Breast epithelium (tissue), 4 donors: Measurements from ENCODE around the gene SDK1. TPM values are rescaled to one million over a fixed set of nuclear protein-coding genes. Genes with fewer than 3 reads are reported as not detected.

ENCODE experiments used
- DNase-seq, 2 donors: peaks; one replicate each; pipeline ENCODE4 v3.0.0-alpha.2; 2019; ENCODE audit warnings: low spot score in 2 of 2
- H3K27ac ChIP-seq, 2 donors: fragments of 200-600 bp; sonication (generic) in 1 of 2; one replicate each; pipeline ENCODE4 v1.5.1; 2016 to 2019; ENCODE audit warnings: mild to moderate bottlenecking in 1 of 2
- H3K27me3 ChIP-seq, 2 donors: fragments of 200-600 bp; sonication (generic) in 1 of 2; one replicate each; pipeline versions ENCODE4 v1.5.1 to v1.6.0; 2017 to 2019; ENCODE audit warnings: control low read depth in 1 of 2, mild to moderate bottlenecking in 1 of 2
- H3K36me3 ChIP-seq: fragments of 200-600 bp; one replicate; pipeline ENCODE4 v1.5.1; 2019
- H3K4me1 ChIP-seq, 2 donors: fragments of 200-600 bp; sonication (generic); one replicate each; pipeline ENCODE4 v1.5.1; 2016 to 2019; ENCODE audit warnings: control low read depth in 1 of 2
- H3K4me3 ChIP-seq, 3 donors: fragments of 200-600 bp; sonication (generic); 1 replicate in 2 of 3; 2 replicates in 1 of 3; pipeline ENCODE4 v1.5.1; 2016 to 2019; ENCODE audit warnings: mild to moderate bottlenecking in 3 of 3, moderate library complexity in 2 of 3
- H3K9me3 ChIP-seq, 2 donors: fragments of 200-600 bp; sonication (generic) in 1 of 2; one replicate each; pipeline ENCODE4 v1.5.1; 2016 to 2019; ENCODE audit warnings: control low read depth in 1 of 2
- POLR2A ChIP-seq: fragments of 450-650 bp; IDR thresholded peaks from one replicate; pipeline ENCODE4 v1.6.1; 2016; ENCODE audit warnings: antibody characterized with exemption, mild to moderate bottlenecking, moderate library complexity
- POLR2AphosphoS5 ChIP-seq, 3 donors: sonication (generic); formaldehyde crosslinking; IDR thresholded peaks; one replicate each; pipeline ENCODE4 v1.6.1; 2017; ENCODE audit warnings: antibody characterized with exemption in 3 of 3
- intact Hi-C: fragments of 100-400 bp; cut with DNase I; formaldehyde crosslinking; loops from one replicate; pipeline ENCODE4 v1.15.1; 2023; ENCODE audit warnings: low total_unique reads
- total RNA-seq, 3 donors: library from RNA; depleted of rRNA; stranded (reverse); fragments of >200 nt; gene quantifications; one replicate each; pipeline ENCODE4 v1.1.0, GENCODE V29; 2016
- TF ChIP-seq, protein P1 (sequence below), 3 donors: fragments of 450-650 bp; IDR thresholded peaks; one replicate each; pipeline ENCODE4 v1.5.1; 2016 to 2017; ENCODE audit warnings: antibody characterized with exemption in 3 of 3, mild to moderate bottlenecking in 3 of 3, moderate library complexity in 3 of 3

The SDK1 gene
- total RNA-seq, 3 donors from 2014 or later: 3.7 to 18.2 (median 6.6) TPM

DNA sequence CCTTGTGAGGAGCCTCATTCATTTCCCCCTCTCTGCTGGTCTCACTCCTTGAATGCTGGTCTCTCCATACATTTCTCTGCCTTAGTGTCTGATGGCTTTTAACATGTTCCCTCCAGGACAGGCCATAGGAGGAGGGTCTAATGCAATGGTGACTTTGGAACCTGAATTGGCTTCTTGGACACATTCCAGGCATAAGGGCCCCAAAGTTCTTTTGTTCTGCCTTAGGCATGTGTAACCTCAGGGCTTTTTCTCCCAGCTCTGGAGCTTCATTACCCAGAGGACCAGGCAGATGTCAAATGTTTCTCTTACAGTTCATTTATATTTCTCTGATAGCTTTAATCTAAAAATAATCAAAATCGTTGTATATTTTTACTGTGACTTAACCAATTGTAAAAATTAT is 162.6 kb downstream of the SDK1 start:
- intact Hi-C loops: no loop called here
- TF ChIP-seq POLR2AphosphoS5 (IDR thresholded peaks at IDR 0.05) (no peak), POLR2A (no peak)
- TF ChIP-seq, protein P1, sequence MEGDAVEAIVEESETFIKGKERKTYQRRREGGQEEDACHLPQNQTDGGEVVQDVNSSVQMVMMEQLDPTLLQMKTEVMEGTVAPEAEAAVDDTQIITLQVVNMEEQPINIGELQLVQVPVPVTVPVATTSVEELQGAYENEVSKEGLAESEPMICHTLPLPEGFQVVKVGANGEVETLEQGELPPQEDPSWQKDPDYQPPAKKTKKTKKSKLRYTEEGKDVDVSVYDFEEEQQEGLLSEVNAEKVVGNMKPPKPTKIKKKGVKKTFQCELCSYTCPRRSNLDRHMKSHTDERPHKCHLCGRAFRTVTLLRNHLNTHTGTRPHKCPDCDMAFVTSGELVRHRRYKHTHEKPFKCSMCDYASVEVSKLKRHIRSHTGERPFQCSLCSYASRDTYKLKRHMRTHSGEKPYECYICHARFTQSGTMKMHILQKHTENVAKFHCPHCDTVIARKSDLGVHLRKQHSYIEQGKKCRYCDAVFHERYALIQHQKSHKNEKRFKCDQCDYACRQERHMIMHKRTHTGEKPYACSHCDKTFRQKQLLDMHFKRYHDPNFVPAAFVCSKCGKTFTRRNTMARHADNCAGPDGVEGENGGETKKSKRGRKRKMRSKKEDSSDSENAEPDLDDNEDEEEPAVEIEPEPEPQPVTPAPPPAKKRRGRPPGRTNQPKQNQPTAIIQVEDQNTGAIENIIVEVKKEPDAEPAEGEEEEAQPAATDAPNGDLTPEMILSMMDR (IDR thresholded peaks at IDR 0.05): no peak
- no peak overlapping the region for H3K4me3 ChIP-seq
- no peaks in the 10 kb centered on the region for H3K9me3 ChIP-seq
- H3K27me3 ChIP-seq: no peaks in the 10 kb centered on the region
- H3K4me1 ChIP-seq: no peaks in the 10 kb centered on the region
- no peak overlapping the region for H3K27ac ChIP-seq
- no peak for DNase-seq
- no peaks in the 10 kb centered on the region for H3K36me3 ChIP-seq

DNA sequence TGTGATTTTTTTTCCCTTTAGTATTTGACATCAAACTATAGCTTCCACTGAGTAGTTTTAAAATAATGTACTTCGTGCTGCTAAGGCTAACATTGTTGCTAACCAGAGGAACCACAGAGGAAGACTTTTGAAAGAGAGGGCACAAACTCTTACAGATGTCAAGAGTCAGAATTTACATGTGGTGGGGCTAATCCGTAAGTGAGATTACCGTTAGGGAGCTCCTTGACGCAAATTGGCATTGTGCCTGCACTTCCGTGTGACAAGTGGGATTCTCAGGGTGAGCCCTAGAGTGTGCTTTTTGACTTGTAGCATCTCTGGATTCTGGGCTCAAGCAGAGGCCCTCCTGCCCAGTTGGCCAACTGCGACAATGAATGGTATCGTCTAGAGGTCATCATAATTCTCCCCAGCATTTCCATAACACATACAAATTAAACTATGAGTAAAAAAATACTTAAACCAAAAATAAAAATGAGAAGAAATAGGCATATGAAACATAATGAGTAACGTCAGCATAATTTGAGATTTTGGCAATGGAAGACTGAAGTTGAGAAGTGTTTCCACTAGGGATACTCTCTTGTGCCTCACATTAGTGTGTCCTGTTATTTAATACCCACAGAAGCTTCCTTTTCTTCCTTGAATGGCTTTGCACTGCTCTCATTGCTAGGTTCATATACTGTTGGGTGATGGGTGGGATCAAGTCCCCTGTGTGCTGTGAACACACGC is 164.0 kb downstream of the SDK1 start:
- no peaks in the 10 kb centered on the region for H3K9me3 ChIP-seq
- no peaks in the 10 kb centered on the region for H3K36me3 ChIP-seq
- H3K4me1 ChIP-seq: no peaks in the 10 kb centered on the region
- H3K27ac ChIP-seq: no peak overlapping the region
- H3K4me3 ChIP-seq: no peak overlapping the region
- DNase-seq: no peak
- no peaks in the 10 kb centered on the region for H3K27me3 ChIP-seq
- TF ChIP-seq, protein P1 (IDR thresholded peaks at IDR 0.05): no peak
- TF ChIP-seq POLR2AphosphoS5 (IDR thresholded peaks at IDR 0.05): no peak
- TF ChIP-seq POLR2A: no peak
- intact Hi-C loops: no loop called here

DNA sequence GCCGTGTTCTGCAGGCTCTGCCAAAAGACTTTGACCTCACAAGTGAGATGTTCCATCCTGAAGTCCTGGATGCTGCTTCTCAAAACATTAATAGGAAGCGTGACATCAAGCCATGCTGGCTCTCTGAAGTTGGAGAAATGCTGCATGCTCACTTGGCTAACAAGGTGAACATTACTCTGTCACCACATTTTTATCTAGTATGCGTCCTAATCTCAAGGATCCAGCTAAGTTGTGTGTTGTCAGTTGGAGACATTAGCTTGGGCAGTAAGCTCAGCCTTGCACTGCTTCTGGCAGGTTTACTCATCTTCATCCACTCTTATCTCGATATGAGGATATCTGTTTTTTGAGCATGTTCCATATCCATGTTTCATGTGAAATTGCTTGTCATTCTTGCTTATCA is 165.2 kb downstream of the SDK1 start:
- no peaks in the 10 kb centered on the region for H3K27me3 ChIP-seq
- no peak for TF ChIP-seq POLR2A
- no peak for TF ChIP-seq POLR2AphosphoS5 (IDR thresholded peaks at IDR 0.05)
- TF ChIP-seq, protein P1 (IDR thresholded peaks at IDR 0.05): no peak
- DNase-seq: no peak
- no peak overlapping the region for H3K4me3 ChIP-seq
- no peak overlapping the region for H3K27ac ChIP-seq
- intact Hi-C loops: no loop called here
- H3K4me1 ChIP-seq: no peaks in the 10 kb centered on the region
- H3K9me3 ChIP-seq: no peaks in the 10 kb centered on the region
- no peaks in the 10 kb centered on the region for H3K36me3 ChIP-seq

DNA sequence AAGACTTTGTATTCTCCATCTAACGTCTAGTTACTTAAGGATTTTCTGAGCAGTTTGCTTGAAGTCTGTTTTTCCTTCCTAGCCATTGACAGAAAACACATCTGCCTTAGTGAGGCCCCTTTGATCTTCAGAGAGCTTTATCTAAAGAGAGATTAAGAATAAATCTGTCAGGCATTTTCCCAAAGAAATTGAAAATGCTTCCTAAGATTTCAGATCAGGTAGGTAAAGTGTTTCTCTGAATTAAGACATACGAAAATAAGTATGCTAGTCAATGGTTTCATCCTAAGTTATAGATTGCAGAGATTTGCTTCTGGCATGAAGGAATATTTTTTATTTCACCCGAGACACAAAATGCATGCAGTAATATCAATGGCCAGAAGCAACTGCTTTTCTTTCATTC is 168.6 kb downstream of the SDK1 start:
- TF ChIP-seq, protein P1 (IDR thresholded peaks at IDR 0.05): no peak
- TF ChIP-seq POLR2AphosphoS5 (IDR thresholded peaks at IDR 0.05) (no peak), POLR2A (no peak)
- Histone ChIP-seq H3K27me3 (no peaks in the 10 kb centered on the region), H3K36me3 (no peaks in the 10 kb centered on the region), H3K4me3 (no peak overlapping the region), H3K27ac (no peak overlapping the region), H3K9me3 (no peaks in the 10 kb centered on the region), H3K4me1 (no peaks in the 10 kb centered on the region)
- intact Hi-C loops: no loop called here
- DNase-seq: no peak

DNA sequence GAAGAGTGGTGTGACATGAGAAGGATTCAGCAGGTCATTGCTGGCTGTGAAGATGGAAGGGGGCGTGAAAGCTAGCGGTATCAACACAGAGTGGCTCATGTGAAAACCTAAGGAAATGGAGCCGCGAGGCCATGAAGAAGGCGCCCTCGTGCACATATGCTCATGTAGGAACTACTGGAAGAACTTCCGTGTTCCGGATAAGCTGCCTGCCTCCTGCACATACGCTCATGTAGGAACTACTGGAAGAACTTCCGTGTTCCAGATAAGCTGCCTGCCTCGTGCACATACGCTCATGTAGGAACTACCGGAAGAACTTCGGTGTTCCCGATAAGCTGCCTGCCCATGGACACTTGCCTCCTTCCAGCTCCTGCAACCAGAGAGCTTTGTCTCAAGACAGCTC is 179.1 kb downstream of the SDK1 start:
- Histone ChIP-seq H3K27ac (no peak overlapping the region), H3K36me3 (no peaks in the 10 kb centered on the region), H3K4me1 (no peaks in the 10 kb centered on the region), H3K9me3 (no peaks in the 10 kb centered on the region), H3K27me3 (no peaks in the 10 kb centered on the region), H3K4me3 (no peak overlapping the region)
- TF ChIP-seq POLR2AphosphoS5 (IDR thresholded peaks at IDR 0.05): no peak
- TF ChIP-seq, protein P1 (IDR thresholded peaks at IDR 0.05): no peak
- TF ChIP-seq POLR2A: no peak
- intact Hi-C loops: no loop called here
- DNase-seq: no peak
